ENCODE results near the gene ST8SIA4.

The ST8SIA4 gene

GRCh38 chr5:100758780-100759179 is 144.3 kb downstream of the ST8SIA4 start:
- H3K27ac Mint-ChIP-seq: no peak overlapping the region
- DNase-seq: no peak
- H3K9me3 Mint-ChIP-seq: no peaks in the 10 kb centered on the region
- H3K4me1 Mint-ChIP-seq: no peaks in the 10 kb centered on the region
- no peak overlapping the region for H3K4me3 Mint-ChIP-seq
- ATAC-seq: no peak
- H3K27me3 Mint-ChIP-seq: no peaks in the 10 kb centered on the region

- H3K4me1 Mint-ChIP-seq: no peaks in the 10 kb centered on the region
- ATAC-seq: no peak
- H3K27me3 Mint-ChIP-seq: no peaks in the 10 kb centered on the region
- H3K4me3 Mint-ChIP-seq: no peak overlapping the region
- no peak for DNase-seq
- no peaks in the 10 kb centered on the region for H3K9me3 Mint-ChIP-seq
- no peak overlapping the region for H3K27ac Mint-ChIP-seq
Measured at GRCh38 chr5:100758306-100758705, 144.8 kb downstream of the ST8SIA4 start.

- Mint-ChIP-seq H3K4me3 (no peak overlapping the region), H3K4me1 (no peaks in the 10 kb centered on the region), H3K9me3 (no peaks in the 10 kb centered on the region), H3K27me3 (no peaks in the 10 kb centered on the region), H3K27ac (no peak overlapping the region)
- no peak for ATAC-seq
- DNase-seq: no peak
Measured at GRCh38 chr5:100757618-100758017, 145.5 kb downstream of the ST8SIA4 start.
